CD4-positive, CD25-positive, alpha-beta regulatory T cell (primary cell): ENCODE results near the gene NHLRC1. TPM values are rescaled to one million over a fixed set of nuclear protein-coding genes. Genes with fewer than 3 reads are reported as not detected.
A peak's percentile ranks its signal among the peaks of the same experiment; 100 is the strongest.
"Not testable (repeated sequence)": the region's sequence is repeated elsewhere in the genome, so short reads cannot be mapped to it uniquely, and the experiment has no call there.

Experiments used
- ATAC-seq, 2 donors: fragments of 150-1000 bp; cut with Tn5 transposase; one replicate each; pipeline ENCODE4 v1.10.0; 2021; ENCODE audit warnings: low read depth in 2 of 2, moderate number of reproducible peaks in 2 of 2, moderate library complexity in 1 of 2
- DNase-seq, 3 donors: peaks; one replicate each; pipeline versions ENCODE4 v3.0.0 to v3.0.0-alpha.2; 2012 to 2022; ENCODE audit warnings: mixed read lengths in 1 of 3
- H3K27ac ChIP-seq: one replicate; pipeline ENCODE4 v1.7.0; 2013; ENCODE audit warnings: mild to moderate bottlenecking, low read length; ENCODE audit not compliant: insufficient read depth, poor library complexity, severe bottlenecking
- H3K27me3 ChIP-seq: one replicate; pipeline ENCODE4 v1.7.0; 2013; ENCODE audit warnings: low read length; ENCODE audit not compliant: control insufficient read depth, insufficient read depth
- H3K36me3 ChIP-seq: one replicate; pipeline ENCODE4 v1.7.0; 2013; ENCODE audit warnings: mild to moderate bottlenecking, low read length, moderate library complexity; ENCODE audit not compliant: control insufficient read depth, insufficient read depth
- H3K4me1 ChIP-seq: 2 replicates; pipeline ENCODE4 v1.7.0; 2013; ENCODE audit warnings: mild to moderate bottlenecking, low read length; ENCODE audit not compliant: insufficient read depth, control insufficient read depth, poor library complexity, severe bottlenecking
- H3K4me3 ChIP-seq: one replicate; pipeline ENCODE4 v1.7.0; 2013; ENCODE audit warnings: low read depth, mild to moderate bottlenecking, low read length, moderate library complexity
- H3K9me3 ChIP-seq, 2 experiments: 1 replicate in 1 of 2; 2 replicates in 1 of 2; pipeline ENCODE4 v1.7.0; 2013; ENCODE audit warnings: low read length in 2 of 2, mild to moderate bottlenecking in 1 of 2, moderate library complexity in 1 of 2; ENCODE audit not compliant: control insufficient read depth in 2 of 2
- H3K27ac Mint-ChIP-seq, 3 donors: one replicate each; pipeline ENCODE4 v1.8.0; 2020 to 2022; ENCODE audit warnings: mild to moderate bottlenecking in 3 of 3, mixed read lengths in 3 of 3, moderate library complexity in 2 of 3
- H3K27me3 Mint-ChIP-seq: one replicate; pipeline ENCODE4 v1.8.0; 2022; ENCODE audit warnings: mild to moderate bottlenecking, mixed read lengths
- H3K36me3 Mint-ChIP-seq: one replicate; pipeline ENCODE4 v1.8.0; 2020; ENCODE audit warnings: mixed read lengths
- H3K4me1 Mint-ChIP-seq, 4 donors: one replicate each; pipeline ENCODE4 v1.8.0; 2020 to 2022; ENCODE audit warnings: mixed read lengths in 4 of 4, mild to moderate bottlenecking in 1 of 4
- H3K4me3 Mint-ChIP-seq, 4 donors: one replicate each; pipeline ENCODE4 v1.8.0; 2020 to 2022; ENCODE audit warnings: mild to moderate bottlenecking in 4 of 4, mixed read lengths in 4 of 4, moderate library complexity in 3 of 4
- H3K9me3 Mint-ChIP-seq, 7 donors: one replicate each; pipeline ENCODE4 v1.8.0; 2020 to 2022; ENCODE audit warnings: mixed read lengths in 7 of 7, mild to moderate bottlenecking in 3 of 7, moderate library complexity in 2 of 7
- polyA plus RNA-seq, 4 donors: library from polyadenylated mRNA; unstranded; fragments of 300-500 nt; fragmentation: Illumina TruSeq; gene quantifications; one replicate each; pipeline ENCODE4 v1.2.3, GENCODE V29; 2021
- total RNA-seq: library from RNA; stranded (reverse); gene quantifications from one replicate; pipeline ENCODE4 v1.2.3, GENCODE V29; 2022

Gene NHLRC1
- total and polyA plus RNA-seq, 5 donors from 2014 or later, result 0.67 to 2.3 (median 1.9) TPM

GRCh38 chr6:18160911-18161310, 38.4 kb upstream of the NHLRC1 start:
- peaks cover 38% of the 10 kb centered on the region for H3K36me3 Mint-ChIP-seq
- DNase-seq (peak in 1 of 3 donors; percentile 23), ATAC-seq (no peak)
- no peak overlapping the region for H3K4me3 ChIP-seq
- H3K4me1 Mint-ChIP-seq, result peaks cover 21 to 30% (median 28%) of the 10 kb centered on the region in 4 donors
- H3K27ac ChIP-seq, result no peak overlapping the region
- peaks cover 5% of the 10 kb centered on the region for H3K4me1 ChIP-seq
- H3K27me3 Mint-ChIP-seq, result no peaks in the 10 kb centered on the region
- peaks cover 49% of the 10 kb centered on the region for H3K36me3 ChIP-seq
- H3K27ac Mint-ChIP-seq, result peak overlapping the region in 1 of 3 donors; percentile 55
- no peaks in the 10 kb centered on the region for H3K9me3 ChIP-seq
- H3K4me3 Mint-ChIP-seq, result peak overlapping the region in 1 of 4 donors; percentile 2
- no peaks in the 10 kb centered on the region for H3K27me3 ChIP-seq
- H3K9me3 Mint-ChIP-seq, result no peaks in the 10 kb centered on the region

GRCh38 chr6:18155864-18156421, 33.5 kb upstream of the NHLRC1 start:
- Histone ChIP-seq H3K27me3 (no peaks in the 10 kb centered on the region), H3K27ac (peak overlapping the region; percentile 91), H3K36me3 (peaks cover 13% of the 10 kb centered on the region), H3K4me3 (peak overlapping the region; percentile 71), H3K4me1 (peaks cover 31% of the 10 kb centered on the region), H3K9me3 (no peaks in the 10 kb centered on the region)
- Mint-ChIP-seq H3K9me3 (no peaks in the 10 kb centered on the region), H3K27ac (peak overlapping the region; percentile 85 to 92 (median 88)), H3K27me3 (no peaks in the 10 kb centered on the region), H3K4me1 (peaks cover 18 to 54% (median 43%) of the 10 kb centered on the region in 4 donors), H3K4me3 (peak overlapping the region; percentile 96 to 99 (median 98)), H3K36me3 (peaks cover 17% of the 10 kb centered on the region)
- peak in 1 of 2 donors; percentile 0 for ATAC-seq
- DNase-seq, result peak in 2 of 3 donors; percentile 36 to 55

GRCh38 chr6:18155150-18155863, 32.8 kb upstream of the NHLRC1 start, which contains the start of gene KDM1B:
KDM1B (plus strand) TSS chr6:18155422; CDS start chr6:18159896, 4,474 bp downstream.
- H3K4me3 ChIP-seq, result peak within 1 kb of the TSS; percentile 99
- DNase-seq, result peak; percentile 98 to 99 (median 99)
- Mint-ChIP-seq H3K27ac (peak within 1 kb of the TSS; percentile 96 to 99 (median 99)), H3K36me3 (peaks cover 20% of the 10 kb centered on the region), H3K9me3 (no peaks in the 10 kb centered on the region), H3K27me3 (no peaks in the 10 kb centered on the region), H3K4me3 (peak within 1 kb of the TSS; percentile 96 to 99 (median 98)), H3K4me1 (peaks cover 17 to 58% (median 44%) of the 10 kb centered on the region in 4 donors)
- no peaks in the 10 kb centered on the region for H3K9me3 ChIP-seq
- no peaks in the 10 kb centered on the region for H3K27me3 ChIP-seq
- H3K36me3 ChIP-seq, result peaks cover 8% of the 10 kb centered on the region
- ATAC-seq, result peak; percentile 91 to 93
- peak within 1 kb of the TSS; percentile 91 for H3K27ac ChIP-seq
- peaks cover 31% of the 10 kb centered on the region for H3K4me1 ChIP-seq

- Mint-ChIP-seq H3K4me3 (peak within 1 kb of the TSS; percentile 96 to 99 (median 98)), H3K4me1 (peaks cover 14 to 58% (median 39%) of the 10 kb centered on the region in 4 donors), H3K27me3 (no peaks in the 10 kb centered on the region), H3K9me3 (no peaks in the 10 kb centered on the region), H3K27ac (peak within 1 kb of the TSS; percentile 96 to 99 (median 99)), H3K36me3 (peaks cover 20% of the 10 kb centered on the region)
- peaks cover under 1% of the 10 kb centered on the region for H3K36me3 ChIP-seq
- H3K27me3 ChIP-seq, result no peaks in the 10 kb centered on the region
- no peak for ATAC-seq
- peak within 1 kb of the TSS; percentile 99 for H3K4me3 ChIP-seq
- H3K9me3 ChIP-seq, result no peaks in the 10 kb centered on the region
- peak in 1 of 3 donors; percentile 7 for DNase-seq
- peaks cover 31% of the 10 kb centered on the region for H3K4me1 ChIP-seq
- peak within 1 kb of the TSS; percentile 91 for H3K27ac ChIP-seq
These were observed 32.2 kb upstream of the NHLRC1 start, which contains the start of gene TPMT for GRCh38 chr6:18154507-18155149. TPMT (minus strand) TSS chr6:18155077; CDS start chr6:18149127, 5,950 bp downstream.

- Mint-ChIP-seq H3K36me3 (peaks cover 23% of the 10 kb centered on the region), H3K9me3 (no peaks in the 10 kb centered on the region), H3K4me1 (peaks cover 10 to 47% (median 32%) of the 10 kb centered on the region in 4 donors), H3K4me3 (peak overlapping the region in 3 of 4 donors; percentile 69 to 99 (median 96)), H3K27me3 (no peaks in the 10 kb centered on the region), H3K27ac (peak overlapping the region in 1 of 3 donors; percentile 88)
- DNase-seq, result no peak
- no peaks in the 10 kb centered on the region for H3K27me3 ChIP-seq
- H3K4me3 ChIP-seq, result peak overlapping the region; percentile 99
- H3K36me3 ChIP-seq, result peaks cover 5% of the 10 kb centered on the region
- peak overlapping the region; percentile 45 for H3K27ac ChIP-seq
- no peaks in the 10 kb centered on the region for H3K9me3 ChIP-seq
- peaks cover 31% of the 10 kb centered on the region for H3K4me1 ChIP-seq
- ATAC-seq, result no peak
These were observed 30.8 kb upstream of the NHLRC1 start for GRCh38 chr6:18153311-18153703.

- DNase-seq (no peak), ATAC-seq (no peak)
- Histone ChIP-seq H3K4me3 (no peak overlapping the region), H3K9me3 (no peaks in the 10 kb centered on the region), H3K36me3 (peaks cover 17% of the 10 kb centered on the region), H3K27ac (no peak overlapping the region), H3K27me3 (no peaks in the 10 kb centered on the region), H3K4me1 (peaks cover 31% of the 10 kb centered on the region)
- no peaks in the 10 kb centered on the region for H3K9me3 Mint-ChIP-seq
- no peak overlapping the region for H3K4me3 Mint-ChIP-seq
- no peaks in the 10 kb centered on the region for H3K27me3 Mint-ChIP-seq
- H3K27ac Mint-ChIP-seq, result no peak overlapping the region
- peaks cover 33% of the 10 kb centered on the region for H3K36me3 Mint-ChIP-seq
- peaks cover 10 to 43% (median 32%) of the 10 kb centered on the region in 4 donors for H3K4me1 Mint-ChIP-seq
These were observed 29.3 kb upstream of the NHLRC1 start for GRCh38 chr6:18151801-18152200.

- not testable (repeated sequence) for H3K4me3 Mint-ChIP-seq, H3K27ac ChIP-seq, H3K27me3 ChIP-seq, DNase-seq, H3K9me3 ChIP-seq, ATAC-seq, H3K27me3 Mint-ChIP-seq, H3K4me3 ChIP-seq, H3K27ac Mint-ChIP-seq, H3K9me3 Mint-ChIP-seq
- peaks cover 30% of the 10 kb centered on the region for H3K4me1 ChIP-seq
- H3K4me1 Mint-ChIP-seq, result peaks cover 10 to 40% (median 31%) of the 10 kb centered on the region in 4 donors
- peaks cover 18% of the 10 kb centered on the region for H3K36me3 ChIP-seq
- H3K36me3 Mint-ChIP-seq, result peaks cover 33% of the 10 kb centered on the region
These were observed 28.9 kb upstream of the NHLRC1 start for GRCh38 chr6:18151391-18151790.
